ENCODE measurements around the gene KRT74.

The KRT74 gene

GRCh38 chr12:52518574-52519386, 54.9 kb downstream of the KRT74 start:
- no peak for DNase-seq

DNA sequence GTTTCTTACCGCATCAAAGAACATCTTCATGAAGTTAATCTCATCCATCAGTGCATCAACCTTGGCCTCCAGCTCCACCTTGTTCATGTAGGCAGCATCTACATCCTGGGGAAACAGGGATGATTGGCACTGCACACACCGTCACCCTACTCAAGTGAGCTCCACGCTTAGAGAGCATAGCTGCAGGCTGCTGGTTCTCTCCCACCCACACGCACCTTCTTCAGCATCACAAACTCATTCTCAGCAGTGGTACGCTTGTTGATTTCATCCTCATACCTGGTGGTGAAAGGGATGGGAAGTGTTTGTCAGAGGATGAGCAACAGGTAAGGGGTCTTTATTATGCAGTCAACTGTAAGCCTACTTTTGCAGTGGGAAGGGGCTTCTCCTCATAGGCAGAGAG, 55.8 kb downstream of the KRT74 start:
- no peak for DNase-seq

DNA sequence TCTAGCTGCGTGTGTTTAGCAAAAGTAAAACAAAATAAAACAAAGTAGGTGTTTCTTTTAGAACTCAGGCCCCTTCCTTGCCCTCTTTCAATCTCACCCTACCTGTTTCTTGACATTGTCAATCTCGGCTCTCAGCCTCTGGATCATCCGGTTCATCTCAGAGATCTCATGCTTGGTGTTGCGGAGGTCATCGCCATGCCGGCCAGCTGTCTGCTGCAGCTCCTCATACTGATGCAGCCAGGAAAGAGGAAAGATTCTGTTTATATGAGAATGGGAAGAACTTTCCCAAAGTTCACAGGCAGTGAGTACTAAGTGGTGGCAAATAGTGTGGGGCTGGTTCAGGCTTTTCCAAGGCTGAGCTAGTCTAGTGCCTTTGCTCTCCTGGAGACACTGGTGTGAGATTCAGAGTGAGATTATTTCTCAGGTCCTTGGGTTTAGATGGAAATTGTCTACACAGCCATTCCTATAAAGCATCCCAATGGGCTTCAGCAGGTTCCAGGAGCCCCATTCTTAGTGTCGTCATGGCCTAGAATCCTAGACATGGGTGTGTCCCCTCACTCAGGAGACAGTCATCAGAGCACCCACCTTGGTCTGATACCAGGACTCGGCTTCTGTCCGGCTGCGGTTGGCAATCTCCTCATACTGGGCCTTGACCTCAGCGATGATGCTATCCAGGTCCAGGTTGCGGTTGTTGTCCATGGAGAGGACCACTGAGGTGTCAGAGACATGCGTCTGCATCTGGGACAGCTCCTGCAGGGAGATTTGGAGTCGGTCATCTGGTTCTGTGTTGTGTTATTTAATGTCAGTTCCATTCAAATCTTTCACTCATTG, 56.4 kb downstream of the KRT74 start:
- no peak for DNase-seq

DNA sequence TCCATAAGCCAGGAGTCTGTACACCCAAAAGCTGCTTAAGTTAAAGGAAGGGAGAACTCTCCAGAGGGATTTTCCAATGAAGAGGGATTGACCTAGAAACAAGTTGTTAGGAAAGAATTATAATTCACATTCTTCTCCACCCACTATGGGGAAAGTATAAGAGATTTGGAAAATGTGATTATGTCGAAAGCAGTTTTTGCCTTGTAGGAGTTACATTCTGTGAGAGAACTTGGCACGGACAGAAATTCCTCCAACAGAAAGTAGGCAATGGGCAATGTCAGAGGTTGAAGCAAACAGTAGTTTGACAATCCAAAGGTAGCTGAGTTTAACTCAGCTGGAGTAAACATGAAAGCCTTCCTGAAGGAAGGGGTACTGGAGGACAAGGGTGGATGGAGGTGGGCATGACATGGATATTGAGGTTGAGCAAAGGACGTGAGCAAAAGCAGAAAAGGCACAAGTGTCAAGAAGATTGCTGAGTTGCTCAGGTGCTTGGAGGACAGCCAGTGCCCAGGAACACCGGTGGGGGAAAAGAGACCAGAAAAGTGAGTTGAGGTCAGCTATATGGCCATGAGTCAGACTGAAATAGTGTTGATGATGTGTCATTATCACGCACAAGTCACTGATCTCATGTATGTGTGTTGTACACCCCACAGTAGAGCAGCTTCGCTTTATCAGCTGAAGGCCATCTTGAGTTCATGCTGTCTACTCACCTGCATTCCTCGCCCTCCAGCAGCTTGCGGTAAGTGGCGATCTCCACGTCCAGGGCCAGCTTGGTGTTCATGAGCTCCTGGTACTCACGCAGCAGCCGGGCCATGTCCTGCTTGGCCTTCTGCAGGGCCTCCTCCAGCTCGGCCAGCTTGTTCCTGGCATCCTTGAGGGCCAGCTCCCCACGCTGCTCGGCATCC, 57.5 kb downstream of the KRT74 start:
- DNase-seq = no peak
